Measurements from ENCODE around the gene ZBTB46. TPM values are rescaled to one million over a fixed set of nuclear protein-coding genes. Genes with fewer than 3 reads are reported as not detected.

Gene ZBTB46
- total and polyA plus RNA-seq, 4 donors = 0.50 to 22.7 (median 9.7) TPM

DNA sequence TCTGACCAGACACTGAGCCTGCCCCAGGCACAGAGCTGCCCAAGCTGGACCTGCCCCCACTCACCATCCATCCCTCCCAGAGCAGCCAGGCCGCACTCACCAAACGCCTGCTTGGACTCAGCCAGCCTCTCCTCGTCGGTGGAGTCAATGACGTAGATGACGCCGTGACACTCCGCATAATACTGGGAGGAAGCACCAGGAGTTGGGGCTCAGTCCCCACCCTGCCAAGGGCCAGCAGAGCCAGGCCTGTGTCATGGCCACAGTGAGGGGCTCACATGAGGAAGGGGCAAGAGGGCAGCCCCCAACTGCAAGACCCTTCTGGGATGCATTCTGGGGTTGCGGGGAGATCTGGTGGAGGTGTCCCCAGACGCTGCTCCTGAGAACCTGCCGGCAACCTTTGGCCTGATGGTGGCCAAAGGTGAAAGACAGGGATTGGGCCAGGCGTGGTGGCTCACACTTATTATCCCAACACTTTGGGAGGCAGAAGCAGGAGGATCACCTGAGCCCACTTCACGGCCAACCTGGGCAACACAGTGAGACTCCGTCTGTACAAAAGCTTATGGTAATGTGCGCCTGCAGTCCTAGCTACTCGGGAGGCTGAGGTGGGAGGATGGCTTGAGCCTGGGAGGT lies 128.9 kb downstream of the ZBTB46 start:
- no peaks in the 10 kb centered on the region for H3K27me3 ChIP-seq (ENCODE audit: control insufficient read depth in 1 of 2, insufficient read depth in 2 of 2, low read length in 1 of 2)
- no peaks in the 10 kb centered on the region for H3K4me1 ChIP-seq (ENCODE audit: control insufficient read depth in 1 of 2, insufficient read depth in 2 of 2, low read length in 2 of 2)
- no peaks in the 10 kb centered on the region for H3K36me3 ChIP-seq (ENCODE audit: control insufficient read depth in 1 of 2, insufficient read depth in 2 of 2, low read length in 1 of 2)
- H3K27ac ChIP-seq (ENCODE audit: low read depth in 1 of 2, low read length in 2 of 2) = no peak overlapping the region
- no peak overlapping the region for H3K4me3 ChIP-seq (ENCODE audit: low read length in 2 of 2)
- WGBS, 2 donors = 88% methylated on average over 16 of the region's 16 CpGs
- DNase-seq = peak in 1 of 2 donors; percentile 69
- ATAC-seq (ENCODE audit: low FRiP score) = no peak
- intact Hi-C loops (cut with DNase I) = no loop called here
- H3K9me3 ChIP-seq (ENCODE audit: control insufficient read depth, low read length) = no peaks in the 10 kb centered on the region

- H3K27ac ChIP-seq (ENCODE audit: low read depth in 1 of 2, low read length in 2 of 2) = no peak overlapping the region
Measured at GRCh38 chr20:63701329-63702035, 129.6 kb downstream of the ZBTB46 start.

GRCh38 chr20:63701051-63701328 lies 130.1 kb downstream of the ZBTB46 start:
- H3K36me3 ChIP-seq (ENCODE audit: control insufficient read depth in 1 of 2, insufficient read depth in 2 of 2, low read length in 1 of 2) = no peaks in the 10 kb centered on the region
- DNase-seq = no peak
- no peak for ATAC-seq (ENCODE audit: low FRiP score)
- intact Hi-C loops (cut with DNase I) = no loop called here
- no peaks in the 10 kb centered on the region for H3K27me3 ChIP-seq (ENCODE audit: control insufficient read depth in 1 of 2, insufficient read depth in 2 of 2, low read length in 1 of 2)
- H3K9me3 ChIP-seq (ENCODE audit: control insufficient read depth, low read length) = no peaks in the 10 kb centered on the region
- H3K4me3 ChIP-seq (ENCODE audit: low read length in 2 of 2) = no peak overlapping the region
- 68 to 78% methylated on average over 5 of the region's 5 CpGs for WGBS, 2 donors
- no peak overlapping the region for H3K27ac ChIP-seq (ENCODE audit: low read depth in 1 of 2, low read length in 2 of 2)
- H3K4me1 ChIP-seq (ENCODE audit: control insufficient read depth in 1 of 2, insufficient read depth in 2 of 2, low read length in 2 of 2) = no peaks in the 10 kb centered on the region

More at GRCh38 chr20:63701329-63702035, 129.6 kb downstream of the ZBTB46 start:
- no peaks in the 10 kb centered on the region for H3K27me3 ChIP-seq (ENCODE audit: control insufficient read depth in 1 of 2, insufficient read depth in 2 of 2, low read length in 1 of 2)
- intact Hi-C loops (cut with DNase I) = no loop called here
- 82 to 86% methylated on average over 11 to 14 of the region's 14 CpGs for WGBS, 2 donors
- no peaks in the 10 kb centered on the region for H3K36me3 ChIP-seq (ENCODE audit: control insufficient read depth in 1 of 2, insufficient read depth in 2 of 2, low read length in 1 of 2)
- H3K9me3 ChIP-seq (ENCODE audit: control insufficient read depth, low read length) = no peaks in the 10 kb centered on the region
- no peak overlapping the region for H3K4me3 ChIP-seq (ENCODE audit: low read length in 2 of 2)
- no peaks in the 10 kb centered on the region for H3K4me1 ChIP-seq (ENCODE audit: control insufficient read depth in 1 of 2, insufficient read depth in 2 of 2, low read length in 2 of 2)
- DNase-seq (peak in 1 of 2 donors; percentile 73), ATAC-seq (ENCODE audit: low FRiP score) (no peak)

DNA sequence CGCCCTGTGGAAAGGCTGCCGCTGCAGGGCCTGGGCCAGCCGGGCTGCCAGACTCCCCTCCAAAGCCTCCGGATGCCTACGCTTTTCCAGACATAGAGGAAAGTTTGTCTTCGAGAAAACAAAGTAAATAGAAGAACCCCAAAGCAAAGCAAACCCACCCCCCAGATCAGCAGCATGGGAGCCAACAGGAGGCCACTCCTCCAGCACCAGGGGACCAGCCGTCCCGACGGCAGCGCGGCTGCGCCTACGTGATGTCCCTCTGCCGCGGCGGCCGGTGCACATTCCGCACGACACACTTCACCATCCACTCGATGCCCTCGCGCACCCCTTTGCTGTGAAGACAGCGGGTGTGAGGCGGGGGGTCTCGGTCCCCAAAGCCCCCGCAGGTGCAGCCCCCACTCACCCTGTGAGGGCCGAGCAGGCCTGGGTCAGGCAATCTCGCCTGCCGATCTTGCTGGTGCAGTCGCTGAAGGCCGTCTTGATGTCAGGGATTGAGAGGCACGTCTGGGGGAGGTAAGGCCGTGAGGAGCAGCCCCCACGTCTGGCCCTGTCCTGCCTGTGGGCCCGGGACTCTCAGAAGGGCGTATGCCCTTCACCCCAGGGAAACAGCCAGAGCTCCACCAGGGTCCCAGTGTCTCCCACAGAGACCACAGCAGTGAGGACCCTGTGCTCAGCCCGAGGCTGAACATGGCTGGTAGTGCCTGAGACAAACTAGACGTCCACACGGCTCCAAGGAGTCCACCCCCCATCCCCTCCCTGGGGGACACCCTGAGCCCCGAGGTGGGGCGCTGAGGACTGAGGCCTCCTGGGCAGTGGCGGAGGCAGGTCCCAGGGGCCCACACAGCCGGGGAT lies 130.6 kb downstream of the ZBTB46 start:
- DNase-seq (peak; percentile 56 to 63), ATAC-seq (ENCODE audit: low FRiP score) (no peak)
- WGBS, 2 donors = 86% methylated on average over 43 of the region's 43 CpGs
- no peaks in the 10 kb centered on the region for H3K4me1 ChIP-seq (ENCODE audit: control insufficient read depth in 1 of 2, insufficient read depth in 2 of 2, low read length in 2 of 2)
- intact Hi-C loops (cut with DNase I) = no loop called here
- no peak overlapping the region for H3K4me3 ChIP-seq (ENCODE audit: low read length in 2 of 2)
- no peaks in the 10 kb centered on the region for H3K27me3 ChIP-seq (ENCODE audit: control insufficient read depth in 1 of 2, insufficient read depth in 2 of 2, low read length in 1 of 2)
- no peaks in the 10 kb centered on the region for H3K36me3 ChIP-seq (ENCODE audit: control insufficient read depth in 1 of 2, insufficient read depth in 2 of 2, low read length in 1 of 2)
- no peak overlapping the region for H3K27ac ChIP-seq (ENCODE audit: low read depth in 1 of 2, low read length in 2 of 2)
- no peaks in the 10 kb centered on the region for H3K9me3 ChIP-seq (ENCODE audit: control insufficient read depth, low read length)

- intact Hi-C loops (cut with DNase I) = no loop called here
- H3K4me3 ChIP-seq (ENCODE audit: low read length in 2 of 2) = no peak overlapping the region
- H3K4me1 ChIP-seq (ENCODE audit: control insufficient read depth in 1 of 2, insufficient read depth in 2 of 2, low read length in 2 of 2) = no peaks in the 10 kb centered on the region
- peak; percentile 60 to 74 for DNase-seq
- 66 to 70% methylated on average over 24 of the region's 24 CpGs for WGBS, 2 donors
- no peak overlapping the region for H3K27ac ChIP-seq (ENCODE audit: low read depth in 1 of 2, low read length in 2 of 2)
- H3K9me3 ChIP-seq (ENCODE audit: control insufficient read depth, low read length) = no peaks in the 10 kb centered on the region
- H3K36me3 ChIP-seq (ENCODE audit: control insufficient read depth in 1 of 2, insufficient read depth in 2 of 2, low read length in 1 of 2) = no peaks in the 10 kb centered on the region
- no peak for ATAC-seq (ENCODE audit: low FRiP score)
- H3K27me3 ChIP-seq (ENCODE audit: control insufficient read depth in 1 of 2, insufficient read depth in 2 of 2, low read length in 1 of 2) = no peaks in the 10 kb centered on the region
Measured at GRCh38 chr20:63699466-63700198, 131.4 kb downstream of the ZBTB46 start.

DNA sequence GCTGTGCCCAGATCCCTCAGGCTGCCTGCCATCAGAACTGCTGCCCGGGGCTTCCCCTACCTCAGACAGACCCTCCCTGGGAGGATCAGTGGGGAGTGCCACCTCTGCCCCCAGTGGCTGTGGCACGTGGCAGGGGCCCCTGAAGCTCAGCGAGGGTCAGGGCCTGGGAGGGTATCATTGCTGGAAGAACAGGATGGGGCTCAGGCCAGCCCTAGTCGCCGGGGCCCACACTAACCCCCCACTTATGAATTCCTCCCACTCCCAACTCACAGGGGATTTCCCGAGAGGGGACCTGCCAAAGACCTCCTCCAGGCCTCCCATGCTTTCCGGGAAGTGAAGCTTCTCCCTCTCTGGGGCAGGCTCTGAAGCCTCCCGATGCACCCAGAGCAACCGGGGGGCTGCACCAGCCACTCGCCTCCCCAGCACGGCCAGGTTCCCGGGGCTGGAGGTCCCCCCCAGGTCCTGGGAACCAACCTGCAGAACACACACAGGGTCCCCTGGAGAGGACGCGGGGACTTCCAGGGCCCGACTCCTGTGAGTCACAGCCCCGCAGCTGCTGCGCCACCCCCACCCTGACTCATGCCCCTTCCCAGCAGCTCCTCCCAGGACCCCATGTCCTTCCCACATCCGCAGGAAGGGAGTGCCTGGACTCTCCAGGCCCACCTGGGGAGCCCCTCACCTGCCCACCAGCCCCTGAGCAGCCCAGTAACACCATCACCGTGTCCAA lies 132.2 kb downstream of the ZBTB46 start:
- ATAC-seq (ENCODE audit: low FRiP score) = peak; percentile 17
- intact Hi-C loops (cut with DNase I) = no loop called here
- 21 to 34% methylated on average over 19 of the region's 19 CpGs for WGBS, 2 donors
- H3K27ac ChIP-seq (ENCODE audit: low read depth in 1 of 2, low read length in 2 of 2) = no peak overlapping the region
- H3K4me1 ChIP-seq (ENCODE audit: control insufficient read depth in 1 of 2, insufficient read depth in 2 of 2, low read length in 2 of 2) = no peaks in the 10 kb centered on the region
- no peaks in the 10 kb centered on the region for H3K36me3 ChIP-seq (ENCODE audit: control insufficient read depth in 1 of 2, insufficient read depth in 2 of 2, low read length in 1 of 2)
- no peaks in the 10 kb centered on the region for H3K9me3 ChIP-seq (ENCODE audit: control insufficient read depth, low read length)
- H3K4me3 ChIP-seq (ENCODE audit: low read length in 2 of 2) = no peak overlapping the region
- DNase-seq = peak; percentile 86 to 94
- no peaks in the 10 kb centered on the region for H3K27me3 ChIP-seq (ENCODE audit: control insufficient read depth in 1 of 2, insufficient read depth in 2 of 2, low read length in 1 of 2)

DNA sequence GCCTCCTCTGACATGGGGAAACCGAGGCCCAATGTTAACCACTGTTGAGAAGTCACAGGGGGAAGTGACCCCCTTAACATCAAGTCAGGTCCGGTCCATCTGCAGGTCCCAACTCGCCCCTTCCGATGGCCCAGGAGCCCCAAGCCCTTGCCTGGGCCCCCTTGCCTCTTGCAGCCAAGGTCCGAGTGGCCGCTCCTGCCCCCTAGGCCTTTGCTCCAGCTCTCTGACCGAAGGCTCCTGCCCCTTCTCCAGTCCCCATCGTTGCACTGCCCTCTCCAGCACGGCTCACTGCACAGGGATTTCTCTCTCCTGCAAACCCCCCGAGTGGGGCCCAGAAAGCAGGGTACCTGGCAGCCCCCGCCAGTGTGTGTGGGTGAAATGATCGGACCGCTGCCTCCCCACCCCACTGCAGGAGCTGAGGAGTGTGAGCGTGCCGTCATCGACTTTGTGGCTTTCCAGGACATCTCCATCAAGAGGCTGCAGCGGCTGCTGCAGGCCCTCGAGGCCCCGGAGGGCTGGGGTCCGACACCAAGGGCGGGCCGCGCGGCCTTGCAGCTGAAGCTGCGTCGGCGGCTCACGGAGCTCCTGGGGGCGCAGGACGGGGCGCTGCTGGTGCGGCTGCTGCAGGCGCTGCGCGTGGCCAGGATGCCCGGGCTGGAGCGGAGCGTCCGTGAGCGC lies 133.1 kb downstream of the ZBTB46 start:
- Histone ChIP-seq H3K4me3 (ENCODE audit: low read length in 2 of 2) (no peak overlapping the region), H3K27me3 (ENCODE audit: control insufficient read depth in 1 of 2, insufficient read depth in 2 of 2, low read length in 1 of 2) (no peaks in the 10 kb centered on the region), H3K9me3 (ENCODE audit: control insufficient read depth, low read length) (no peaks in the 10 kb centered on the region), H3K27ac (ENCODE audit: low read depth in 1 of 2, low read length in 2 of 2) (no peak overlapping the region), H3K36me3 (ENCODE audit: control insufficient read depth in 1 of 2, insufficient read depth in 2 of 2, low read length in 1 of 2) (no peaks in the 10 kb centered on the region), H3K4me1 (ENCODE audit: control insufficient read depth in 1 of 2, insufficient read depth in 2 of 2, low read length in 2 of 2) (no peaks in the 10 kb centered on the region)
- WGBS, 2 donors = 85 to 87% methylated on average over 40 of the region's 40 CpGs
- intact Hi-C loops (cut with DNase I) = no loop called here
- DNase-seq (peak; percentile 60 to 75), ATAC-seq (ENCODE audit: low FRiP score) (no peak)

All from aorta (tissue), 5 donors.